LHCN-M2 (cell line): ENCODE measurements around the gene PRKCE. TPM values are rescaled to one million over a fixed set of nuclear protein-coding genes. Genes with fewer than 3 reads are reported as not detected.
"Not testable (repeated sequence)": the region's sequence is repeated elsewhere in the genome, so short reads cannot be mapped to it uniquely, and the experiment has no call there.

Source experiments
- DNase-seq: peaks from one replicate; pipeline ENCODE4 v3.0.0-alpha.2; 2012; ENCODE audit warnings: low read depth
- total RNA-seq: library from RNA; depleted of rRNA; stranded (reverse); fragments of >200 nt; gene quantifications from 2 replicates; pipeline ENCODE4 v1.2.3, GENCODE V29; 2014

Gene PRKCE
- total RNA-seq, 1 experiment from 2014 or later, result 6.0 TPM

DNA sequence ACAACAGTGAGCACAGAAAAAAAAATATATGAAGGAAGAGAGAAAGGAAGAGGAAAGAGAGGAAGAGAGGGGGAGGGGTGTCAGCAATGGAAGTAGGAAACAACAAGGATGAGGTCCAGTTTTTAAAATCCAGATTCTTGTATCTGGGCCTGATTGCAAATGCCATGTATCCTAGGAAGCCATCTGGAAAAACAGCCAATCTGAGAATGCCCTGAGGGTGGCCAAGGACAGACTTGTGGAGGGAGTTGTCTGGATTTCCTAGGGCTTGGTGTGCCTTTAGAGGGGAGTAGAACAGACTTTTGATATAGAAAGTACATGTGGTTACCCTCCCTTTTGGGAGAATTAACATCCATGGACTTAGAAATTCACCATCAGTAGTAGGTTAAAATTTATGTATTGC, 47.1 kb downstream of the PRKCE start:
- no peak for DNase-seq

DNA sequence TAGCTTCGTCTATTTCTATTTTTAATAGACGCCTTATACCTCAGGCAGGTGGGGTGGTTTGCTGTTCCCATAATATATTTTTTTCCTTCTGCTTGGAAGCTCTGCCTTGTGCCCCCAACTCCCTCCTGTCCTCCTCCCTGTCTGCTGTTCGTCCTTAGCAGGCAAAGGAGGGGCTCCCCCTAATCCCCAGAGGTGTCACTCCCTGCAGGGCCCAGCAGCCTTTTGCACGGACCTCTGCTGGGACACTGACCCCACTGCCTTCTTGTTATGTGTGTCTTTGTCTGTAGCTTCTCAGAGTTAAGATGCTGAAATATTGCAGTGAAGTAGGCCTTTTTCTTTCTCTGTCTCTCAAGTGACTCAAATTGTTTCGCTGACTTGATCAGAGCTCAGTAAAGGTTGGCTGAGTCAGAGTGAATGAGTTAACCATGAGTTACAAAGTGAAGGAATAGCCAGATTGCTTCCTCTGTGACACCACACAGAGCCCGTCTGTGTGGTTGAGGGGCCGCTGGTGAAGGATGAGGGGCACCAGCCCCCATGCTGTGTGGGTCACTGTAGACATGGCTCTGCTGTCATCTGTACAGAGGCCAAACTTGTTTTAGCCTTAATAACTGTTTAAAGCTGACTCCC, 47.7 kb downstream of the PRKCE start:
- DNase-seq, result peak; percentile 72

DNA sequence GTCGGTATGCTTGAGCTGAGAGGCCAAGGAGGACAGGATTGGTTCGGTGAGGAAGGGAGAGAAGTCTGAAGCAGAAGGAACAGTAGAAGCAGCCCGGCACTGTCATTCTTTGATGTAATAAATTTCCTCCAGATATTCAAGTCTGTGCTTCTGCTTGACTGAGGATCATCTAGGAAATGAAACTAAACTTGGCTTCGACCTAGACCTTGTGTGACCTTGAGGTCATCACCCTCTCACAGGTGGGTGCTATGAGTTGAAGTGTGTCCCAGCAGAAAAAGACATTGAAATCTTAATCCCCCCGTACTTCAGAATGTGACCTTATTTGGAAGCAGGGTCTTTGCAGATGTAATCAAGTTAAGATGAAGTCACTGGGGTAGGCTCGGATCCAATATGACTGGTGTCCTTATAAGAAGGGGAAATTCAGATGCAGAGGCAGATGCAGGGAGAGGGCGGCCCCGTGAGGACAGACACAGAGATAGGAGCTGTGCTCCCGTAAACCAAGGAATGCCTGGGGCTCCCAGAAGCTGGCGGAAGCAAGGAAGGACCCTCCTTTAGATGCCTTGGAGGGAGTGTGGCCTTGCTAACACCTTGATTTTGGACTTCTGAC, 49.0 kb downstream of the PRKCE start:
- DNase-seq, result no peak

DNA sequence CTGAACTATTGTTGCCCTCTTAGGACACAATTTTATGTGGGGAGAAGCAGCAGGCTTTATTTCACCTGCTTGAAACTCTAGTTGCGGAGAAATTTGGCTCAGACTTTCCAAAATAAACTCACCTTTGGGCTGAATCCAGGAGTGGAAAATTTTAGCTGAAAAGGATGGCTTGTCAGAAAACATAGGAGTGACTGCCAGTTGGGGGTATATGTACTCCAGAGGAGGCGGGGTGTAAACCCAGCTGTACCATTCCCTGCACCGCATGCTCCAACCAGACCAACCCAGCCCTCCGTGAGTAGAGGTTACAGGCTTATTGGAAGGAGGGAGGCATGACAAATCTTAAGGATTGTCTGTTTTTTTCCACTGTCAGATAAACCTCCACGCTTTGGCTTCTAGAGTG, 53.8 kb downstream of the PRKCE start:
- DNase-seq, result no peak

DNA sequence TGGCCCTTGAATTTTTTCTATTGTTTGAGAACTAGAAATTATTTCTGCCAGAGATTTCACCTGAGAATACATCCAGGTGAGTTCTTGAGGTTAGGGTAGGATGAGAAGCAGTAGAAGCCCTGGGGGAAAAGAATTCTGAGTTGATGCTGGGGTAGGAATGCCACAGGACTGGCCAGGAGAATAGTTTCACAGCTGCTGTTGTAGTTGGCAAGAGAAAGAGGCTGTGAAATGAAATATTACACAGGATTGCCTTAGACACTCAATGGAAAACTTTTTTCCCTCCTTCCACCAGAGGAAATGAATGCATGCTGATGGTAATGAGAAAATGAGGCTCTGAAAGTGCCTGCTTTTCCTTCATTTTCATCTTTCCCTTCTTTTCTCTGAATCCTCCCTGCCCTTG, 54.6 kb downstream of the PRKCE start:
- no peak for DNase-seq

DNA sequence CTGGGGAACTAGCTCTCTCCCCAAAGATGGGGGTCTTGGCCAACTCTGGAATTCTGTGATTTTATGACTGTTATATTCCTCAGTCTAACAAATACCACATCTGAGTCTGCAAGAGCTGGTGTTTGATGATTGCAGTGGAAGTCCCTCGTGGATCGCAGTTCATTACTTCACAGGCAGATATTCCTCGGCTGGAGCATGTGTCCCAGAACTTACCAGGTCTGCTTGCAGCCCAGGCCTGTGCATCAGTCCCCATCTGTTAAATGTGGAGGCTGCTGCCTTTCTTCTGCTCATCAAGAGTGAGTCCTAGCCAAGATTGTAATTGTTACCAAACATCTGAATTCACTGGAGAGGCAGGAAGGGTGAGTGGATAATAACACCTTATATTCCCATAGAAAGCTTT, 55.5 kb downstream of the PRKCE start:
- DNase-seq, result no peak

DNA sequence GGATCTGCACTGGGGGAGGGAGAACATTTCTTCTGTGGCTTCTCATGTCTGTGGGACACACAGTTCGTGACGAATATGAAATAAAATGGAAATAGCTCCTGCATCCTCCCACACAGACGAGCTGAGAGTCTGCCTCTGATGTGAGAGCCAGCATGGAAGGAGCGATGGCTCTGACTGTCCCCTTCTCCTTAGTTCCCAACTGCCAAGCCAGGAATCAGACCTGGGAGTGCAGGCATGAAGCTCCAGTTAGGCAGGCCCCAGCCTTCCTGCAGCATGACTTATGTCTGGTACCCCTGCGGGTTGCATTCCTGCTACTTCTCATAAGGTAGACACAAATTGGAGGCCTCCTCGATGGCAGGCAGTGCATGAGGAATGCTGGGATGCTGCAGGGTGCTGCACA, 56.2 kb downstream of the PRKCE start:
- DNase-seq, result no peak

DNA sequence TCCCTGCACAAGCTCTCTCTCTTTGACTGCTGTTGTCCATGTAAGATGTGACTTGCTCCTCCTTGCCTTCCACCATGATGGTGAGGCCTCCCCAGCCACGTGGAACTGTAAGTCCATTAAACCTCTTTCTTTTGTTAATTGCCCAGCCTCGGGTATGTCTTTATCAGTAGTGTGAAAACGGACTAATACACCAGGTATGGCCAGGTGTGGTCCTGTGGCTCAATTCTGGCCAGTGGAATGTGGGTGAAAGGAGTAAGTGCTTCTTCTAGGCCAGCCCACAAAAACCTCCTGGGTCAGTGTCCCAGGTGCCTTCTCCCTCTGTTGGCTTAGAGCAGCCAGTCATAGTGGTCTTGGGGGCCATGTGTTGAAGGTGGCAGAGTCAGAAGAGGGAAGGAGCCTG, 57.0 kb downstream of the PRKCE start:
- no peak for DNase-seq

DNA sequence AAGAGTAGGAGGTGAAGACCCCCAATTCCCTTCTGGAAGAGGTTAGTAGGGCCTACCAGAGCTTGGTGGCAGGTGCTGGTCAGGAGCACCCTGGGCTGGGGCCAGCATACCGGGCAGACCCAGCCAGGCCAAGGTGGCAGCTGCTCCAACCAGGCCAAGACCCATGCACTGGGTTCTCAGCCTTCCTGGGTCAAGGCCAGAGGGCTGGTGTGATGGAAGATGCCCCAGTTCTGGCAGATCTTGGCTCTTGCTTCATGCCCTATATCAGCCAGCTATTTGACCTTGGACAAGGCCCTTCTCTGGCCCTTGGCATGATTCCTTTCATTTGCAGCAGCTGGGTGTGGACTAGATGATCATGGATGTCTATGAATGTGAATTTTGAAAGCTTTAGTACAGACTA, 57.7 kb downstream of the PRKCE start:
- no peak for DNase-seq

DNA sequence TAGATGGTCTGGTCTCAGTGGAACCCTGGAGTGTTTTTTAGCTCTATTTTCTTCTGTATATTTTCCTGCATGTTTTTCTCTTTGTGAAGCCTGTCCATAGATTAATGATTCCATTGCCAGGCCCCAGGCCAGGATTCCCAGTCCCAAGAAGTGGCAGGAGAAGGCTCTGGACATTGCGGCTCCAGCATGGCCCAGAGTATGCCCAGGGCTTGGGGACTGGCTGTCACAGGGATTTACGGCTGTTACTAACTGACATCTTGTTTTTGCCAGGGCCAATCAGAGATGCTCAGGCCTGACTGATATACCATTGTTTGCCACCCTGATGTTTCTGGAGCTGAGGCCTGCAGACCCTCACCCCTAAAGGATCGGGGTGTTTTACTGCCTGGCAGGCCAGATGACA, 59.0 kb downstream of the PRKCE start:
- no peak for DNase-seq

DNA sequence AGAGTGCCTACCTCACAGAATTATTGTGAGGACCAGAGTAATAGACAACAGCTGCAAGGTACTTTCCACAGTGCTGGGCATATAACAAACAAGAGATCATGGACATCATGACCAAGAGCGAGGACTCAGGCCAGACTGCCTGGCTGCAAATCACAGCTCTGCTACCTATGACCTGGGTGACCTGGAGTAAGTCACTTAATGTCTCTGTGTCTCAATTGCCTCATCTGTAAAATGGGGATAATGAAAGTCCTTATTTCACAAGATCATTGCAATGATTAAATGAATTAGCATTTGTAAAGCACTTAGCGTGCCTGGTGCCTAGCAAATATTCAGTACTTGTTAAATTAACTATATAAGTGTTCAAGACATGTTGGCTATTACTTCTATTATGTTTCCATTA, 59.7 kb downstream of the PRKCE start:
- no peak for DNase-seq

DNA sequence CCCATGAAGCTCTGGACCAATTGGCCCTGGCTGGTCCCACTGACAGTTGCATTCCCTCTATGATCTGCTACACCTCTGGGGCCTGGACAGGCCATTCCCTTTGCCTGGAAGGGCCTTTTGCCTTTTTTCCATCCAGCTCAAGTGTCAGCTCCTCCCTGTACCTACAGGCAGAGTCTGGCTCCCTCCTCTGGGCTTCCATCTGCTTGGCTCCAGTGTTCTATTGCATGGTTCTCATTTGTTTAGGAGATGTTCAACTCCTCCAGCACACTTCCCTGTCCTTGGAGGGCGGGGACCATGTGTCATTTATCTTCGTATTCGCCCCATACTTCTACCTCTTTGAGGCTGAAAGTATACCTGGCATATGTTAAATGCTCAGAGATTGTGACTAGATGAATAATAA, 61.1 kb downstream of the PRKCE start:
- DNase-seq, result no peak

DNA sequence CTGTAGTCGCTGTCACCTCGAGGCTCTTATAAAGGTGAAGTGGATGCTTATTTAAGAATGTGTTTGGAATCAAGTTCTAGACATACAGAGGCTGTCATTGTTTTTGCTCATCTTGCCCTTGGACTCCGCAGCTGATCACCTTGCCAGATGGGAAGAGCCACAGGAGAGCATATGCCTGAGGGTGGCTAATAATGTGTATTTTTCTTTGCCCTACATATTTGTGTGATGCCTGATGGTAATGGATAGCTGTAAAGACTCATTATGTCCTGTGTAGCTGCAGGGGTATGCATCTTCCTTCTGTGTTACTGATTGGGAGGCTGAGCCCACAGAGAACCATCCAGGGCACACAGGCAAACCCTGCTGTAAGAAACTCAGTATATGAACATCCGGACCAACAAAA, 61.7 kb downstream of the PRKCE start:
- DNase-seq, result no peak

DNA sequence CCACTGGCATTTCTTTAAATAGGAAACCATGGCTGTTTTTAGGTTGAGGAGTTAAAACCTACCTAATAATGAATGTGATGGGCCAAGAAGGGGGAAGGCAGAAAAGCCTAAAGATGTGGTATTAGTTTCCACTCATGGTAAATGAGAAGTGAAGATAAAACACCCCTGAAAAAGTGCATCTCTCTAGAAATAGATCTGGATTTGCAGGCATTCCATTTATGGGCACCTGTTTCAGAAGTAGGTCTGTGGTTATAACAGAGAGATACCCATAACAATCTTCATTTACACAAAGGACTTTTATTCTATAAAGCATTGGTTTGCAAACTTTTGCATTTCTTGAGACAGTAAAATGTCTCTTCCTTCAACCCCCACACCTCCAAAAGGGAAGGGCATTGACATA, 62.1 kb downstream of the PRKCE start:
- DNase-seq, result no peak

DNA sequence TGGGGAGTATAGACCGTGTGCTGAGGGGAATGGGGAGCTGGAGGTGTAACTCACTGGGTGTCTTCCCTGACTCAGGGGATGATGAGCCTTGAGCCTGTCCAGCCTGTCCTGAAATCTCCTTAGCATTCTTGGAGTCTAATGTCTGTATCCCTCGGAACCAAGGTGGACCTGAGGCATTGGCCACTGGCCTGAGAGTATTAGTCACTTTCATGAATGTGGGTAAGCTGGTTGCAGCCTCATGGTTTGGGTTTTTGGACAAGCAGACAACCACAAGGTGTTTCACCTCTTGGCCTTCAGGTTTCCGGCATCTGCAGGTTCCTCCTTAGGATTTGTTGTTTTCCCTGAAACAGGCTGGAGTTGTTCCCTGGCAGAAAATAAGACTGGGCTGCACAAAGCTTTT, 63.2 kb downstream of the PRKCE start:
- no peak for DNase-seq

DNA sequence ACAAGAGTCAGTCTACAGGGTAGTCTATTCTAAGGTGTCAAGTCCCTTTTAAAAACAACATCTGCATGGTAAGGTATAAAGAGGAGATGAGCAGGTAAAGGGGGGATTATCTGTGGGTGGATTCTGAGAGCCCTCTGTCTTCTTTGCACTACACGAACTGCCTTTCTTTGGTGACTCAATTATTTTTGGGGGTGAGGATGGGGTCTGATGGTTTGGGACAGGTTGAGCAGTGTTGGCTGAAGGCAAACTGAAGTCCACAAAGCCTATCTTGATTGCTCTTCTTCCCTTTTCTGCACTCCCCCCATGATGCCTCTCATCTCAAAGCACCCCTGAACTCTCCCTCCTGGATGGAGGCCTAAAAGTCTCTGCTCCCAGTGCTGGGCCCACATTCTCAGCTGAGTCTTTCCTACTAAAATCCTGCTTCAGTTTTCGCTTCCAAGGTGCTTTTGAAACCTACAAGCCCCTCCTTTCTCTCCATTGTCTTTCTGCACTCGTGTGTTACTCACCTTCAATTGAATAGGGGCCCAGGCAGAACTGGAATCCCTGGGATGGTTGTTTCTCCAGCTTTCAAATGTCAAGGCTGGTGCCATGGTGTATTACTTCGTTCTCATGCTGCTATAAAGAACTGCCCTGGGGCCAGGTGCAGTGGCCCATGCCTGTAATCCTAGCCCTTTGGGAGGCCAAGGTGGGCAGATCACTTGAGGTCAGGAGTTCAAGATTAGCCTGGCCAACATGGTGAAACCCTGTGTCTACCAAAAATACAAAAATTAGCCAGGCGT, 64.3 kb downstream of the PRKCE start:
- no peak for DNase-seq

DNA sequence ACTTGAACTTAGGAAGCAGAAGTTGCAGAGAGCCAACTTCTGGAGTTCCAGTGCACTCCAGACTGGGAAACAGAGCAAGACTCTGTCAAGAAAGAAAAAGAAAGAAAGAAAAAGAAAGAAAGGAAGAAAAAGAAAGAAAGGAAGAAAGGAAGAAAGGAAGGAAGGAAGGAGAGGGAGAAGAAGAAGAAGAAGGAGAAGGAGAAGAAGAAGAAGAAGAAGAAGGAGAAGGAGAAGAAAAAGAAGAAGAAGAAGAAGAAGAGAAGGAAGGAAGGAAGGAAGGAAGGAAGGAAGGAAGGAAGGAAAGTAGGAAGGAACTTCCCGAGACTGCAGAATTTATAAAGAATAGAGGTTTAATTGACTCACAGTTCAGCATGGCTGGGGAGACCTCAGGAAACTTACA, 65.0 kb downstream of the PRKCE start:
- not testable (repeated sequence) for DNase-seq

DNA sequence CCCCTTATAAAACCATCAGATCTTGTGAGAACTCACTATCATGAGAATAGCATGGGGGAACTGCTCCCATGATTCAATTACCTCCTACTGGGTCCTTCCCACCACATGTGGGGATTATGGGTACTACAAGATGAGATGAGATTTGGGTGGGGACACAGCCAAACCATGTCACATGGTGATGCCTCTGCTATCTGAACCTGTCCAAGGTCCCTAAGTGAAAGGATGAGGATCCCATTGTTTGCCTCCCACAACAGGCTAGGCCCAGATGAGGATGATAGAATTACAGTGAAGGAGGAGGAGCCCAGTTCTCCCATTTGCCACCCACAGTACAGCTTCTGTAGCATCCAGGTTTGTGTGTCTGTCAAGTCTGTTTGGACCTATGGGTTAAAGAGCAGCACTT, 65.4 kb downstream of the PRKCE start:
- DNase-seq, result no peak

DNA sequence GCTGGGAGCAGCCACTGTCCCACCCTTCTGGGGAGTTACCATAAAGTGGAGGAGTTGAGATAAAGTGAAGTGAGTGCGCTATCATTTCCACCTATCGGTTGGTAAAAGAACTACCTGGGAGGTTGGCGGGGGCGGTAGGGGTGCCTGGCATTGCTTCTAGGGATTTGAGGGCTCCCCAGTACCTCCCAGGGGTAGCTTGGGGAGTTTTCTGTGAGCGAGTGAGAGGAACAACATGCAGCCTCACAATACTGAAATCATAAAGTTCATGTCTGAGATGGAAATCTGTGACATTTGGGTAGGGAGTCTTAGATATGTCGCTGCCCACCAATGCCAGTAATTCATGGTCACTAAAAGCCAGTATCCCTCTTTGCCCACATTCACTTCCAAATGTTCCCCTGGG, 68.7 kb downstream of the PRKCE start:
- DNase-seq, result no peak

DNA sequence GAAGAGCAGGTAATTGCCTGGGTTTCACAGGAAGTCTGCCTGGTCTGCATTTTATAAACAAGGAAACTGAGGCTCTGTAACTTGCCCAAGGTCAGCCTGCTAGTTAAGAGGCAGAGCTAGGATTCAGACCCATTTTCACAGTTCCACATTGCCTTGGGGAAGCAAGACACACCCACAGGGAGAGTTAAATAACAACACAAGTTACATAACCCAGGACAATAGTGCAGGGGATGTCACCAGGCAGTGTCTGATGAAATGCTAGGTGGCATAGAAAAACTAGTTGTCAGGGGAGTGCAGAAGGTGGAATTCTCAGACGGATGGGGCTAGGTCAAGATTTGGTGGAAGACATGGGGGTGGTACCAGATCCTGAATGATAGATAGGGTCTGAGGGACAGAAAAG, 69.7 kb downstream of the PRKCE start:
- DNase-seq, result no peak

DNA sequence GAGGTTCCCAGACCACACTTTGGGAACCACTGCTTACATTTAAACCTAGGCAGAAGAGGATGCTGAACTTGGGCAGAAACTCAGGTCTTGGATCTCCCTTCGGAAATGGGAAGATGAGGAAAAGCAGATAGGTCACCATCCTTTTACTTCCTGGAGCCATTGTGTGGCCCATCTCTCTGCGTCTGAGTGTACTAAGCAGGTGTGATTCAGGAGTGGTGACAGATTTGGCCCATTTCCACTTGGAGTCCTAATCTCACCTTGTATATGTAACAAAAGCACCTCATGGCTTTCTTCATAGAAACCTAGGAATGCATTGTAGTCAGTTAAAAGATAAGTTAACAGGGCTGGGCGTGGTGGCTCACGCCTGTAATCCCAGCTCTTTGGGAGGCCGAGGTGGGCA, 71.0 kb downstream of the PRKCE start:
- DNase-seq, result no peak

DNA sequence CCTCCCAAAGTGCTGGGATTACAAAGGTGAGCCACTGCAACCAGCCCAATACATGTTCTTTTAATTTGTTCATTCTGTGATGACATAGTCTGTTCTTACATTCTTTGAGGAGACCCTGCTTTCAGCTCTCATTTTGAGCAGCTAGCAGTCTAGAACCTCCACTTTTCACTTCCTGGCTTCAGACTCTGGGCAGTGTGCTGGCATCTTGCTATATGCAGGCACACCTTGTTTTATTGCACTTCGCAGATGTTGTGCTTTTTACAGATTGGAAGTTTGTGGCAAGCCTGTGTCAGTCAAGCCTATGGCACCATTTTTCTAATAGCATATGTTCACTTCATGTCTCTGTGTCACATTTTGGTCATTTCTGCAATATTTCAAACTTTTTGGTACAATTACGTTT, 72.4 kb downstream of the PRKCE start:
- no peak for DNase-seq

DNA sequence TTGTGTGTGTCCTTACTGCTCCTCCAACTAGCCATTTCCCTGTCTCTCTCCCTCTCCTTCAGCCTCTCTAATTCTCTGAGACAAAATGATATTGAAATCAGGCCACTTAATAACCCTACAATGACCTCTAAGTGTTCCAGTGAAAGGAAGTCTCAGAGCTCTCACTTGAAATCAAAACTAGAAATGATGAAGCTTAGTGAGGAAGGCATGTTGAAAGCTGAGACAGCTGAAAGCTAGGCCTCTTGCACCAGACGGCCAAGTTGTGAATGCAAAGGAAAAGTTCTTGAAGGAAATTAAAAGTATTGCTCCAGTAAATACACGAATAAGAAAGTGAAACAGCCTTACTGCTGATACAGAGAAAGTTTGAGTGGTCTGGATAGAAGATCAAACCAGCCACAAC, 72.9 kb downstream of the PRKCE start:
- no peak for DNase-seq
